A673 (cell line): Measurements from ENCODE around the gene TBC1D5. TPM values are rescaled to one million over a fixed set of nuclear protein-coding genes. Genes with fewer than 3 reads are reported as not detected.

Experiments used
- BruUV-seq: library from RNA; stranded (reverse); fragments of 400-500 nt; replicated peaks from 2 replicates; lab custom pipeline; 2021; lab: Mats Ljungman, UMichigan
- CTCF ChIA-PET: fragments of 300-600 bp; sonication (Branson Sonifier 250); formaldehyde crosslinking; loops from one replicate; lab custom pipeline; 2022; ENCODE audit warnings: antibody characterized with exemption; lab: Charles Lee
- POLR2A ChIA-PET: fragments of 300-600 bp; sonication (Branson Sonifier 250); formaldehyde crosslinking; loops from one replicate; lab custom pipeline; 2022; ENCODE audit warnings: antibody characterized with exemption; ENCODE audit not compliant: low non-redundant PET; lab: Charles Lee
- DNase-seq: peaks from one replicate; pipeline ENCODE4 v3.0.0-alpha.2; 2015; ENCODE audit warnings: low spot score
- H3K27ac ChIP-seq: fragments of 200-600 bp; sonication (generic); 2 replicates; pipeline ENCODE4 v1.5.1; 2016; ENCODE audit warnings: mixed run types, low read depth, mild to moderate bottlenecking, mixed read lengths, antibody characterized with exemption, low read length; ENCODE audit not compliant: poor library complexity, severe bottlenecking
- H3K27me3 ChIP-seq: fragments of 200-600 bp; sonication (generic); replicated peaks from 2 replicates; pipeline ENCODE4 v1.6.1; 2017; ENCODE audit warnings: mixed run types, low read depth, mild to moderate bottlenecking, mixed read lengths, antibody characterized with exemption, low read length; ENCODE audit not compliant: insufficient read depth, poor library complexity
- H3K36me3 ChIP-seq: fragments of 200-600 bp; sonication (generic); 2 replicates; pipeline ENCODE4 v1.6.1; 2016; ENCODE audit warnings: mixed run types, mild to moderate bottlenecking, mixed read lengths, antibody characterized with exemption, low read length; ENCODE audit not compliant: insufficient read depth, poor library complexity, severe bottlenecking
- H3K4me1 ChIP-seq: fragments of 200-600 bp; sonication (generic); 2 replicates; pipeline ENCODE4 v1.6.1; 2017; ENCODE audit warnings: mixed run types, mild to moderate bottlenecking, mixed read lengths, antibody characterized with exemption, low read length; ENCODE audit not compliant: insufficient read depth, poor library complexity, severe bottlenecking
- H3K4me3 ChIP-seq: fragments of 200-600 bp; sonication (generic); 2 replicates; pipeline ENCODE4 v1.5.1; 2016; ENCODE audit warnings: low read depth, mixed run types, mild to moderate bottlenecking, mixed read lengths, low read length; ENCODE audit not compliant: poor library complexity, severe bottlenecking
- H3K9me3 ChIP-seq: fragments of 200-600 bp; sonication (generic); 2 replicates; pipeline ENCODE4 v1.6.1; 2016; ENCODE audit warnings: mixed run types, low read depth, mild to moderate bottlenecking, mixed read lengths, antibody characterized with exemption, low read length; ENCODE audit not compliant: poor library complexity, severe bottlenecking
- EZH2 ChIP-seq: fragments of 200-600 bp; sonication (generic); IDR thresholded peaks from 2 replicates; pipeline ENCODE4 v1.6.1; 2017; ENCODE audit warnings: borderline replicate concordance, low read depth, mild to moderate bottlenecking, mixed read lengths, antibody characterized with exemption, low read length; ENCODE audit not compliant: poor library complexity, severe bottlenecking
- intact Hi-C: fragments of 100-400 bp; cut with micrococcal nuclease; formaldehyde crosslinking; loops from one replicate; pipeline ENCODE4 v1.10.0; 2022; ENCODE audit not compliant: unreplicated experiment
- total RNA-seq: library from RNA; stranded (reverse); gene quantifications from 2 replicates; pipeline ENCODE4 v1.2.3, GENCODE V29; 2021
- TF ChIP-seq, protein P1 (sequence below): fragments of 300-800, 200-600 bp; sonication (generic); conservative IDR thresholded peaks from 2 replicates; pipeline ENCODE4 v1.5.1; 2017; ENCODE audit warnings: low read depth, mild to moderate bottlenecking, antibody characterized with exemption, low read length, moderate library complexity, mixed read lengths

TBC1D5 gene
- total RNA-seq, 1 experiment from 2014 or later, result 40.7 TPM

DNA sequence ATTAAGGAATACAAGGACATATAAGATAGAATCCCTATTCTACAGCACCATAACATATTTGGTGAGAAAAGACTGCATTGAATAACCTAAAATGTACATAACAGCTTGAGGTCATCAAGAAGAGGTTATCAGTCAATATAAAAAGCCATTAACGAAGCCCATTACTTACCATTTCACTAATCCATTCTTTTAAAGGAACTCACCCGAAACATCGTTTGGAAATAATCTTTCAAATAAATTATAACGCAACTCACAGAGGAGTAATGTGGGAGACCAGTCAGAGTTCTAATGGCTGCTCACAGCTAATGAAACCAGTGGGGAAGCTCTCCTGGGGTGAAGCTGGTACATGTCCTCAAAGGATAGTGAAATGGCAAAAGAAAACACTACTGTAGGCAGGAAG is 188.4 kb downstream of the TBC1D5 start:
- no TSS peak for BruUV-seq
- Histone ChIP-seq H3K4me3 (no peak overlapping the region), H3K27ac (no peak overlapping the region), H3K4me1 (peaks cover 7% of the 10 kb centered on the region), H3K27me3 (no peaks in the 10 kb centered on the region), H3K9me3 (no peaks in the 10 kb centered on the region), H3K36me3 (no peaks in the 10 kb centered on the region)
- POLR2A ChIA-PET, result no interaction called here
- peak; percentile 42 for DNase-seq
- intact Hi-C loops, result no loop called here
- CTCF ChIA-PET, result no interaction called here
- TF ChIP-seq EZH2, result no peak
- TF ChIP-seq, protein P1, sequence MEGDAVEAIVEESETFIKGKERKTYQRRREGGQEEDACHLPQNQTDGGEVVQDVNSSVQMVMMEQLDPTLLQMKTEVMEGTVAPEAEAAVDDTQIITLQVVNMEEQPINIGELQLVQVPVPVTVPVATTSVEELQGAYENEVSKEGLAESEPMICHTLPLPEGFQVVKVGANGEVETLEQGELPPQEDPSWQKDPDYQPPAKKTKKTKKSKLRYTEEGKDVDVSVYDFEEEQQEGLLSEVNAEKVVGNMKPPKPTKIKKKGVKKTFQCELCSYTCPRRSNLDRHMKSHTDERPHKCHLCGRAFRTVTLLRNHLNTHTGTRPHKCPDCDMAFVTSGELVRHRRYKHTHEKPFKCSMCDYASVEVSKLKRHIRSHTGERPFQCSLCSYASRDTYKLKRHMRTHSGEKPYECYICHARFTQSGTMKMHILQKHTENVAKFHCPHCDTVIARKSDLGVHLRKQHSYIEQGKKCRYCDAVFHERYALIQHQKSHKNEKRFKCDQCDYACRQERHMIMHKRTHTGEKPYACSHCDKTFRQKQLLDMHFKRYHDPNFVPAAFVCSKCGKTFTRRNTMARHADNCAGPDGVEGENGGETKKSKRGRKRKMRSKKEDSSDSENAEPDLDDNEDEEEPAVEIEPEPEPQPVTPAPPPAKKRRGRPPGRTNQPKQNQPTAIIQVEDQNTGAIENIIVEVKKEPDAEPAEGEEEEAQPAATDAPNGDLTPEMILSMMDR, result no peak

DNA sequence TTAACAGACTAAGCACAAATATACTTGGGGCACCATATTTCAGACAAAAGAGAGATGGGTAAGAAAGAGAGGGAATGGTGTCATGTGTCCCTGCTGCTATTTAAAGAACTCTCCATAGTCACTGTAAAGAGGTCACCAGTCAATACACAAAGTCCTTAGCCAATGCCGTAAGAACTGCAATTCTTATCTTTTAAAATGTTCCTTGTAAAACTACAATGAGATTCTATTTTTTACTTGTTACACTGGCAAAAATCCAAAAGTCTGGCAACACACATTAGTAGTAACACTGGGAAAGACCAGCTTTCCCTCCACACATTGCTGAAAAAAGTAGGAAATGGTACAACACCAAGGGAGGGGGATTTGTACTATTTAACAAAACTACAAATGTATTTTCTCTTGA is 189.4 kb downstream of the TBC1D5 start:
- Histone ChIP-seq H3K27me3 (no peaks in the 10 kb centered on the region), H3K4me3 (no peak overlapping the region), H3K9me3 (no peaks in the 10 kb centered on the region), H3K4me1 (peaks cover 7% of the 10 kb centered on the region), H3K27ac (no peak overlapping the region), H3K36me3 (no peaks in the 10 kb centered on the region)
- no peak for TF ChIP-seq EZH2
- POLR2A ChIA-PET, result no interaction called here
- BruUV-seq, result no TSS peak
- no peak for DNase-seq
- intact Hi-C loops, result no loop called here
- CTCF ChIA-PET, result no interaction called here

DNA sequence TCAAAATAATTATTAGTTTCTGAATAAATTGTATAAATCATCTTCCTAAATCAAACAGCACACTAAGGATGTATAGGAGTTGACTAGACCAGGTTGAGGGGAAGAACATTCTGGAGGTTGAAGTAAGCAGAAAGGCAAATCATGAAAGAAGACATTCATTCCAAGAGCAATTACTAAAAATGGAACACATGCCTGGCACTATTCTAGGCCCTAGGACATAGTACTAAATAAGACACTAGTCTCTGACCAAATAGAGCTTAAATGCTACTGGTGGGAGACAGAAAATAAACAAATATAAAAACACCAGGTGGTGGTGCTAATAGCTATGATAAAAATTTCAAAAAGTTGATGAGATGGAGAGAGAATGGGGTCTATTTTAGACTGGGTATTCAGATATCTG is 190.1 kb downstream of the TBC1D5 start:
- ChIA-PET POLR2A (no interaction called here), CTCF (no interaction called here)
- peaks cover 7% of the 10 kb centered on the region for H3K4me1 ChIP-seq
- no peaks in the 10 kb centered on the region for H3K27me3 ChIP-seq
- no peak overlapping the region for H3K4me3 ChIP-seq
- no peak overlapping the region for H3K27ac ChIP-seq
- H3K36me3 ChIP-seq, result no peaks in the 10 kb centered on the region
- no peaks in the 10 kb centered on the region for H3K9me3 ChIP-seq
- intact Hi-C loops, result no loop called here
- BruUV-seq, result no TSS peak
- DNase-seq, result no peak
- TF ChIP-seq EZH2, result no peak
- TF ChIP-seq, protein P1, result no peak

DNA sequence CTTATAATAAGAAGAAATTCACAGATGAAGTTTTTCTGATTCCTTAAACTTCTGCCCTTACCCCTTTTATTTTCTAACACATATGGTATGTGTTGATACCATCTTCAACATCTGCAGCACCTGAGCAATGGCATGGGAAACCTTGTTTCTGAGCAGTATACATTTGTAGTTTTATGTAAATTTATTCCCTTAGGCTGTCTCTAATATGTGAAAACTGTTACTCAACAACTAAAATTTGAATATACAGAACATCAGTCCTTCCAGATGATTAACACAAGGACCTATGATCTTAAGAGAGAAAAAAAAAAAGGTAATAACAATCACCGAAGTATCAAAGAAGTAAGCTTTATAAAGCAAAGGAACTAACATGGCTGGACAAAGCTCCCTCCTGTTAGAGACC is 190.5 kb downstream of the TBC1D5 start:
- no TSS peak for BruUV-seq
- no peak overlapping the region for H3K4me3 ChIP-seq
- TF ChIP-seq, protein P1, result no peak
- no peak for TF ChIP-seq EZH2
- CTCF ChIA-PET, result no interaction called here
- H3K27me3 ChIP-seq, result no peaks in the 10 kb centered on the region
- H3K36me3 ChIP-seq, result no peaks in the 10 kb centered on the region
- POLR2A ChIA-PET, result no interaction called here
- intact Hi-C loops, result no loop called here
- H3K9me3 ChIP-seq, result no peaks in the 10 kb centered on the region
- no peak for DNase-seq
- peaks cover 7% of the 10 kb centered on the region for H3K4me1 ChIP-seq
- no peak overlapping the region for H3K27ac ChIP-seq
